CD4-positive, alpha-beta T cell treated with Interleukin-15 for 4 hours (primary cell): ENCODE data around the gene C19orf47.

Source experiments
- DNase-seq: peaks from one replicate; pipeline ENCODE4 v3.0.0-alpha.2; 2020; ENCODE audit warnings: low spot score

C19orf47 gene

GRCh38 chr19:40315812-40316470 is 32.3 kb downstream of the C19orf47 start:
- DNase-seq = no peak

- no peak for DNase-seq
Measured at GRCh38 chr19:40314656-40315055, 33.5 kb downstream of the C19orf47 start.

- DNase-seq = no peak
Measured at GRCh38 chr19:40313229-40313983, 34.8 kb downstream of the C19orf47 start.

- no peak for DNase-seq
Measured at GRCh38 chr19:40312533-40312932, 35.7 kb downstream of the C19orf47 start.

- no peak for DNase-seq
Measured at GRCh38 chr19:40309666-40310065, 38.5 kb downstream of the C19orf47 start.

- peak; percentile 74 for DNase-seq
Measured at GRCh38 chr19:40305403-40305802, 42.8 kb downstream of the C19orf47 start.

GRCh38 chr19:40304306-40304705 is 43.9 kb downstream of the C19orf47 start:
- no peak for DNase-seq

GRCh38 chr19:40303765-40304164 is 44.4 kb downstream of the C19orf47 start:
- no peak for DNase-seq

- DNase-seq = no peak
Measured at GRCh38 chr19:40302224-40303011, 45.8 kb downstream of the C19orf47 start.

- DNase-seq = no peak
Measured at GRCh38 chr19:40300668-40301067, 47.5 kb downstream of the C19orf47 start.

- DNase-seq = no peak
Measured at GRCh38 chr19:40298026-40298425, 50.2 kb downstream of the C19orf47 start.

GRCh38 chr19:40294560-40294959 is 53.6 kb downstream of the C19orf47 start:
- DNase-seq = no peak

- no peak for DNase-seq
Measured at GRCh38 chr19:40286971-40287421, 61.2 kb downstream of the C19orf47 start.

GRCh38 chr19:40286235-40286970 is 61.8 kb downstream of the C19orf47 start:
- DNase-seq = no peak

- peak; percentile 99 for DNase-seq
Measured at GRCh38 chr19:40285353-40286234, 62.6 kb downstream of the C19orf47 start.

GRCh38 chr19:40284501-40285352 is 63.5 kb downstream of the C19orf47 start, which contains the start of gene AKT2:
AKT2 (minus strand) TSS chr19:40285345; CDS start chr19:40265267, 20,078 bp downstream.
- DNase-seq = peak; percentile 43

- no peak for DNase-seq
Measured at GRCh38 chr19:40284251-40284500, 64.0 kb downstream of the C19orf47 start.

GRCh38 chr19:40283414-40284250 is 64.6 kb downstream of the C19orf47 start:
- no peak for DNase-seq

- DNase-seq = no peak
Measured at GRCh38 chr19:40282920-40283319, 65.3 kb downstream of the C19orf47 start.
